Right lobe of liver (tissue), 6 donors: Measurements from ENCODE around the gene VPS13A. TPM values are rescaled to one million over a fixed set of nuclear protein-coding genes. Genes with fewer than 3 reads are reported as not detected.
"Not testable (repeated sequence)": the region's sequence is repeated elsewhere in the genome, so short reads cannot be mapped to it uniquely, and the experiment has no call there.

Experiments used
- ATAC-seq, 4 donors: fragments of 200-7000 bp; cut with Tn5 transposase; one replicate each; pipeline ENCODE4 v1.9.1; 2020; ENCODE audit warnings: mild to moderate bottlenecking in 4 of 4, moderate library complexity in 4 of 4
- DNase-seq, 3 donors: peaks; one replicate each; pipeline ENCODE4 v3.0.0-alpha.2; 2020
- H3K27ac ChIP-seq, 3 donors: fragments of 200-600 bp; one replicate each; pipeline ENCODE4 v1.8.0; 2022
- H3K27me3 ChIP-seq, 2 donors: fragments of 200-600 bp; one replicate each; pipeline ENCODE4 v1.8.0; 2022
- H3K36me3 ChIP-seq, 4 donors: fragments of 200-600 bp; sonication (generic) in 1 of 4; one replicate each; pipeline versions ENCODE4 v1.5.1 to v1.8.0; 2017 to 2022; ENCODE audit warnings: control low read depth in 1 of 4
- H3K4me1 ChIP-seq, 4 donors: fragments of 200-600 bp; sonication (generic) in 1 of 4; one replicate each; pipeline versions ENCODE4 v1.5.1 to v1.8.0; 2017 to 2022; ENCODE audit warnings: control low read depth in 1 of 4
- H3K4me3 ChIP-seq, 3 donors: fragments of 200-600 bp; one replicate each; pipeline ENCODE4 v1.8.0; 2022
- H3K9me3 ChIP-seq, 4 donors: fragments of 200-600 bp; sonication (generic) in 1 of 4; one replicate each; pipeline versions ENCODE4 v1.5.1 to v1.8.0; 2017 to 2022; ENCODE audit warnings: control low read depth in 1 of 4
- POLR2A ChIP-seq: fragments of 450-650 bp; IDR thresholded peaks from one replicate; pipeline ENCODE4 v1.6.1; 2017; ENCODE audit warnings: antibody characterized with exemption, mild to moderate bottlenecking
- whole genome bisulfite sequencing: methylation state at CpG from one replicate; pipeline ENCODE4 v1.1.6; 2018; ENCODE audit warnings: low coverage, low lambda C conversion rate; ENCODE audit not compliant: insufficient coverage; ENCODE audit errors: missing lambda C conversion rate; 5-methylcytosine and 5-hydroxymethylcytosine counted together
- intact Hi-C, 2 donors: fragments of 100-400 bp; cut with DNase I; formaldehyde crosslinking; loops; one replicate each; pipeline versions ENCODE4 v1.11.2 to v1.14.1; 2022
- total RNA-seq, 6 experiments: library from RNA; depleted of rRNA in 2 of 6; stranded (reverse); fragments of >200 nt in 2 of 6; fragmentation: NEBNext Ultra II Directional in 3 of 6; extraction: Animal tissue kit (Norgen Biotek cat#: 25700) in 3 of 6; gene quantifications; one replicate each; pipeline versions ENCODE4 v1.1.0 to v1.2.4, GENCODE V29; 2016 to 2023
- TF ChIP-seq, protein P1 (sequence below), 4 donors: fragments of 200-600 bp in 3 of 4; fragments of 450-650 bp in 1 of 4; IDR thresholded peaks; one replicate each; pipeline versions ENCODE4 v1.5.1 to v1.8.0; 2016 to 2022; ENCODE audit warnings: antibody characterized with exemption in 4 of 4, mild to moderate bottlenecking in 2 of 4
- donor health status: DM: no; HTN: yes; CAD: no.
- donor health status: DM: no; HTN: no; CAD: no.
- donor health status: DM: no; HTN: no; CAD: no.
- donor health status: DM: no; HTN: yes; CAD: no.
- donor health status: DM: no; HTN: yes; CAD: no.

The VPS13A gene
- total RNA-seq, 6 experiments from 2014 or later: 13.1 to 26.5 (median 20.0) TPM

DNA sequence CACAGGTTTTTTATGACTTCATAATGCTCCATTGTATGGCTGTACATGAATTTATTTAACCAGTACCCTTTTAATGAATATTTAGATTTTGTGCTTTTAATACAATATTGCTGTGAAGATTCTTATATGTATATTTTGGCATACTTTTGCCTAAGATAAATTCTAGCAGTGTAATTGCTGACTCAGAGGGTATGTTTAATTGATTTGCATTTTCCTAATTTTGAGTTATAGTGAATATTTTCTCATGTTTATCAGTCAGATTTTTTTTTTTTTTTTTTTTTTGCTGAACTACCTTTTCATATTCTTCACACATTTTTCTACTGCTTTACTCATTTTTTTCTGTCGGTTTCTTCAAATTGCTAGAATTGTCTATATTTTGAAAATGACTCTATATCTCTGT lies 222.6 kb downstream of the VPS13A start:
- no peak for ATAC-seq

DNA sequence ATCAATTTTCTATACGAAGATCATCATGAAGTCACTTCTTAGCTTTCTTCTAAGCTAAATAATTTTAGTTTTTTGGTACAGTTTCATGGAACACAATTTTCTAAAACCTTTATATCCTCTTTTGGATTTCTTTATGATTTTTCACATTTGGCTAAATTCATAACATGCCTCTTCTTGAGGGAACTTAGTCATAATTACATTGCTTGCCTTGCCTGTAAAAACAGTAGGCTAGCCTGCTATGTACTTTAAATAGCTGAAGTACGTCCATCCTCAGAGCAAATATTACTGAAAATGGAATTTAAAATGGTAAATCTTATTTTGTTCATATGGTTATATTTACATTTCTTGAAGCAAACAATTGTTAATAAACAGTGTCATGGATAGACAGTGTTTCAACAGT lies 225.0 kb downstream of the VPS13A start:
- Histone ChIP-seq H3K27me3 (no peaks in the 10 kb centered on the region), H3K27ac (no peak overlapping the region), H3K36me3 (peaks cover 0 to 12% (median 2%) of the 10 kb centered on the region in 4 donors), H3K4me1 (no peaks in the 10 kb centered on the region), H3K9me3 (no peaks in the 10 kb centered on the region), H3K4me3 (no peak overlapping the region)
- intact Hi-C loops: no loop called here
- WGBS: 85% methylated on average over 2 of the region's 2 CpGs
- DNase-seq: no peak
- ATAC-seq: no peak
- TF ChIP-seq, protein P1, sequence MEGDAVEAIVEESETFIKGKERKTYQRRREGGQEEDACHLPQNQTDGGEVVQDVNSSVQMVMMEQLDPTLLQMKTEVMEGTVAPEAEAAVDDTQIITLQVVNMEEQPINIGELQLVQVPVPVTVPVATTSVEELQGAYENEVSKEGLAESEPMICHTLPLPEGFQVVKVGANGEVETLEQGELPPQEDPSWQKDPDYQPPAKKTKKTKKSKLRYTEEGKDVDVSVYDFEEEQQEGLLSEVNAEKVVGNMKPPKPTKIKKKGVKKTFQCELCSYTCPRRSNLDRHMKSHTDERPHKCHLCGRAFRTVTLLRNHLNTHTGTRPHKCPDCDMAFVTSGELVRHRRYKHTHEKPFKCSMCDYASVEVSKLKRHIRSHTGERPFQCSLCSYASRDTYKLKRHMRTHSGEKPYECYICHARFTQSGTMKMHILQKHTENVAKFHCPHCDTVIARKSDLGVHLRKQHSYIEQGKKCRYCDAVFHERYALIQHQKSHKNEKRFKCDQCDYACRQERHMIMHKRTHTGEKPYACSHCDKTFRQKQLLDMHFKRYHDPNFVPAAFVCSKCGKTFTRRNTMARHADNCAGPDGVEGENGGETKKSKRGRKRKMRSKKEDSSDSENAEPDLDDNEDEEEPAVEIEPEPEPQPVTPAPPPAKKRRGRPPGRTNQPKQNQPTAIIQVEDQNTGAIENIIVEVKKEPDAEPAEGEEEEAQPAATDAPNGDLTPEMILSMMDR (IDR thresholded peaks at IDR 0.05): no peak
- no peak for TF ChIP-seq POLR2A

More for the DNA sequence above, 222.6 kb downstream of the VPS13A start:
- H3K36me3 ChIP-seq: no peaks in the 10 kb centered on the region
- no peaks in the 10 kb centered on the region for H3K4me1 ChIP-seq
- no peak overlapping the region for H3K4me3 ChIP-seq
- no peak overlapping the region for H3K27ac ChIP-seq
- no peaks in the 10 kb centered on the region for H3K9me3 ChIP-seq
- intact Hi-C loops: no loop called here
- 86% methylated on average over 1 of the region's 1 CpG for WGBS
- TF ChIP-seq, protein P1 (IDR thresholded peaks at IDR 0.05): no peak
- no peak for TF ChIP-seq POLR2A
- H3K27me3 ChIP-seq: no peaks in the 10 kb centered on the region
- DNase-seq: no peak

DNA sequence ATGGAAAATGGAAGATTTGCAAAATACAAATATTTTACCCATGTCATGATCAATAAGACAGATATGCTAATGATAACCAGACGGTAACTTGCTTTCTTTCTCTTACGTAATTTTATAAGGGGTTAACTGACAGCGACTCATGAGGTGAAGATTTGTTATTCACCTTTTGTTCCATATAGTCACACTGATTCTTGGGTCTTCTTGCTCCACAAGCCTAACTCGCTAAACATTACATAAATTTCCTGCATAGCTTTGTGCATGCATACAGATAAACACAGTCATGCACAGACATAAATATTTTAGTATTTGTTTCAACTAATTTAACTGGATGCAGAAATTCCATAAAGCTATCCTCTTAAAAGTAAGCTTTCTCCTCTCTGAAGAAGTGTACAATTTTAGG lies 225.9 kb downstream of the VPS13A start:
- WGBS: 89% methylated on average over 4 of the region's 4 CpGs
- H3K36me3 ChIP-seq: peaks cover 0 to 21% (median 2%) of the 10 kb centered on the region in 4 donors
- H3K4me3 ChIP-seq: no peak overlapping the region
- intact Hi-C loops: no loop called here
- TF ChIP-seq, protein P1 (IDR thresholded peaks at IDR 0.05): no peak
- TF ChIP-seq POLR2A: no peak
- ATAC-seq (no peak), DNase-seq (no peak)
- H3K9me3 ChIP-seq: no peaks in the 10 kb centered on the region
- H3K27ac ChIP-seq: no peak overlapping the region
- H3K4me1 ChIP-seq: no peaks in the 10 kb centered on the region
- no peaks in the 10 kb centered on the region for H3K27me3 ChIP-seq

DNA sequence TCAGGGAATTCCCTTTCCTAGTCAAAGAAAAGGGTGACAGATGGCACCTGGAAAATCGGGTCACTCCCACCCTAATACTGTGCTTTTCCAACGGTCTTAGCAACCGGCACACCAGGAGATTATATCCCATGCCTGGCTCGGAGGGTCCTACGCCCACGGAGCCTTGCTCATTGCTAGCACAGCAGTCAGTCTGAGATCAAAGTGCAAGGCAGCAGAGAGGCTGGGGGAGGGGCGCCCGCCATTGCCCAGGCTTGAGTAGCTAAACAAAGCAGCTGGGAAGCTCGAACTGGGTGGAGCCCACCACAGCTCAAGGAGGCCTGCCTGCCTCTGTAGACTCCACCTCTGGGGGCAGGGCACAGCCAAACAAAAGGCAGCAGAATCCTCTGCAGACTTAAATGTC lies 231.2 kb downstream of the VPS13A start:
- ATAC-seq, H3K4me3 ChIP-seq, intact Hi-C loops, H3K9me3 ChIP-seq, H3K4me1 ChIP-seq, DNase-seq, H3K27ac ChIP-seq, H3K27me3 ChIP-seq: not testable (repeated sequence)
- WGBS: 100% methylated on average over 1 of the region's 9 CpGs
- H3K36me3 ChIP-seq: peaks cover 0 to 22% (median 2%) of the 10 kb centered on the region in 4 donors

DNA sequence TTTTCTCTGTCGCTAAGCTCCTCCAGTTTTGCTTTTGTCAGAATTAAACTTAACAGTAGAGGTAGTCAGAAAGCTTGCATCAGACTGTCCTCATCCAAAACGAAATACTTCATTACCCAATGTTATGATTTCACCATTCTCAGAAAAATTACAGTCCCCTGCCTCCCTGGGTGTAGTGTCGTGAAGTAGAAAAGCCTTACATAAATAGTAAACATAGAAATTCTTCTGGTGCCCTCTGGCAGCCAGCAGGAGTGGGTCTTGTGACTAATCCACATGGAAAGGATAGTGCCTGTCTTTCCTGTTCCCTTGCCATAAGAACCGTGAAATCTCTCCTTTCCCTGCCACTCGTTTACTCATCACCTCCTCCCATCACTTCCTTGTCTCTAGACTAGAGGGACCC lies 240.2 kb downstream of the VPS13A start:
- intact Hi-C loops: no loop called here
- Histone ChIP-seq H3K4me1 (no peaks in the 10 kb centered on the region), H3K9me3 (no peaks in the 10 kb centered on the region), H3K27ac (no peak overlapping the region), H3K36me3 (peaks cover 0 to 4% (median 0%) of the 10 kb centered on the region in 4 donors), H3K4me3 (no peak overlapping the region), H3K27me3 (no peaks in the 10 kb centered on the region)
- ATAC-seq (peak in 1 of 4 donors; percentile 16), DNase-seq (no peak)
- TF ChIP-seq, protein P1 (IDR thresholded peaks at IDR 0.05): no peak
- no peak for TF ChIP-seq POLR2A
- WGBS: 54% methylated on average over 5 of the region's 5 CpGs
